Calu3 (cell line): ENCODE results near the gene MINK1. TPM values are rescaled to one million over a fixed set of nuclear protein-coding genes. Genes with fewer than 3 reads are reported as not detected.
"Not testable (repeated sequence)": the region's sequence is repeated elsewhere in the genome, so short reads cannot be mapped to it uniquely, and the experiment has no call there.

Source experiments
- BruUV-seq: library from RNA; stranded (reverse); fragments of 400-500 nt; replicated peaks from 2 replicates; lab custom pipeline; 2021; lab: Mats Ljungman, UMichigan
- CTCF ChIA-PET: fragments of 300-600 bp; sonication (Branson Sonifier 250); formaldehyde crosslinking; loops from one replicate; lab custom pipeline; 2022; ENCODE audit warnings: antibody characterized with exemption; lab: Charles Lee
- DNase-seq: peaks from one replicate; pipeline ENCODE4 v3.0.0; 2022
- H3K27ac Mint-ChIP-seq: one replicate; pipeline ENCODE4 v1.8.0; 2022; ENCODE audit warnings: mixed read lengths; ENCODE audit not compliant: unreplicated experiment
- H3K27me3 Mint-ChIP-seq: one replicate; pipeline ENCODE4 v1.8.0; 2022; ENCODE audit warnings: mixed read lengths; ENCODE audit not compliant: unreplicated experiment
- H3K36me3 Mint-ChIP-seq: one replicate; pipeline ENCODE4 v1.8.0; 2022; ENCODE audit warnings: mild to moderate bottlenecking, moderate library complexity, mixed read lengths; ENCODE audit not compliant: insufficient read depth, unreplicated experiment
- H3K4me1 Mint-ChIP-seq: one replicate; pipeline ENCODE4 v1.8.0; 2022; ENCODE audit warnings: mild to moderate bottlenecking, low read depth, mixed read lengths; ENCODE audit not compliant: unreplicated experiment
- H3K4me3 Mint-ChIP-seq: one replicate; pipeline ENCODE4 v1.8.0; 2022; ENCODE audit warnings: mild to moderate bottlenecking, low read depth, moderate library complexity, mixed read lengths; ENCODE audit not compliant: unreplicated experiment
- H3K9me3 Mint-ChIP-seq: one replicate; pipeline ENCODE4 v1.8.0; 2022; ENCODE audit warnings: low read depth, mixed read lengths; ENCODE audit not compliant: unreplicated experiment
- intact Hi-C: fragments of 100-400 bp; cut with micrococcal nuclease; formaldehyde crosslinking; loops from one replicate; pipeline ENCODE4 v1.10.0; 2022; ENCODE audit not compliant: unreplicated experiment
- total RNA-seq: library from RNA; stranded (reverse); gene quantifications from 2 replicates; pipeline ENCODE4 v1.2.3, GENCODE V29; 2022
- TF ChIP-seq, protein P1 (sequence below): fragments of 200-600 bp; IDR thresholded peaks from one replicate; pipeline ENCODE4 v1.8.0; 2022; ENCODE audit warnings: antibody characterized with exemption; ENCODE audit not compliant: unreplicated experiment

MINK1 gene
- total RNA-seq, 1 experiment from 2014 or later = 86.8 TPM

GRCh38 chr17:4856271-4856936 lies 23.3 kb downstream of the MINK1 start:
- DNase-seq = no peak
- TF ChIP-seq, protein P1, sequence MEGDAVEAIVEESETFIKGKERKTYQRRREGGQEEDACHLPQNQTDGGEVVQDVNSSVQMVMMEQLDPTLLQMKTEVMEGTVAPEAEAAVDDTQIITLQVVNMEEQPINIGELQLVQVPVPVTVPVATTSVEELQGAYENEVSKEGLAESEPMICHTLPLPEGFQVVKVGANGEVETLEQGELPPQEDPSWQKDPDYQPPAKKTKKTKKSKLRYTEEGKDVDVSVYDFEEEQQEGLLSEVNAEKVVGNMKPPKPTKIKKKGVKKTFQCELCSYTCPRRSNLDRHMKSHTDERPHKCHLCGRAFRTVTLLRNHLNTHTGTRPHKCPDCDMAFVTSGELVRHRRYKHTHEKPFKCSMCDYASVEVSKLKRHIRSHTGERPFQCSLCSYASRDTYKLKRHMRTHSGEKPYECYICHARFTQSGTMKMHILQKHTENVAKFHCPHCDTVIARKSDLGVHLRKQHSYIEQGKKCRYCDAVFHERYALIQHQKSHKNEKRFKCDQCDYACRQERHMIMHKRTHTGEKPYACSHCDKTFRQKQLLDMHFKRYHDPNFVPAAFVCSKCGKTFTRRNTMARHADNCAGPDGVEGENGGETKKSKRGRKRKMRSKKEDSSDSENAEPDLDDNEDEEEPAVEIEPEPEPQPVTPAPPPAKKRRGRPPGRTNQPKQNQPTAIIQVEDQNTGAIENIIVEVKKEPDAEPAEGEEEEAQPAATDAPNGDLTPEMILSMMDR = no peak
- no peaks in the 10 kb centered on the region for H3K9me3 Mint-ChIP-seq
- H3K4me1 Mint-ChIP-seq = peaks cover 41% of the 10 kb centered on the region
- H3K27ac Mint-ChIP-seq = no peak overlapping the region
- intact Hi-C loops = no loop called here
- no peak overlapping the region for H3K4me3 Mint-ChIP-seq
- BruUV-seq = no TSS peak
- H3K36me3 Mint-ChIP-seq = peaks cover 27% of the 10 kb centered on the region
- no peaks in the 10 kb centered on the region for H3K27me3 Mint-ChIP-seq
- CTCF ChIA-PET = no interaction called here

DNA sequence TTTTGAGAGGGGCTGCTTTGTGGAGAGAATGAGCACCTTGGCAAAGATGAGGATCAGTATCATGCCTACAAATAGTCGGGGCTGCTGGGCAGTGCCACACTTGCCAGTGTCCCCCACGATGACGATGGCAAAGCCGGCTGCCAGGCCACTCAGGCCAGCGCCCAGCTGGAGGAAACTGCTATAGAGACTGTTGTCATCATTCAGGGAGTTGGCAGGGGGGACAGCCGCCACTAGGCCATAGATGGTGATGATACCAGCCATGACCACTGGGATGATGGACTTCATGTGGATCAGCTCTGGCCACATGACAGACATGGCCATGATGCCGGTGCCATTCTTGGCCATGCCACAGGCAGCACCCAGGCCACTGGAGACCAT lies 23.8 kb downstream of the MINK1 start:
- intact Hi-C loops = no loop called here
- no peaks in the 10 kb centered on the region for H3K9me3 Mint-ChIP-seq
- no peak overlapping the region for H3K27ac Mint-ChIP-seq

DNA sequence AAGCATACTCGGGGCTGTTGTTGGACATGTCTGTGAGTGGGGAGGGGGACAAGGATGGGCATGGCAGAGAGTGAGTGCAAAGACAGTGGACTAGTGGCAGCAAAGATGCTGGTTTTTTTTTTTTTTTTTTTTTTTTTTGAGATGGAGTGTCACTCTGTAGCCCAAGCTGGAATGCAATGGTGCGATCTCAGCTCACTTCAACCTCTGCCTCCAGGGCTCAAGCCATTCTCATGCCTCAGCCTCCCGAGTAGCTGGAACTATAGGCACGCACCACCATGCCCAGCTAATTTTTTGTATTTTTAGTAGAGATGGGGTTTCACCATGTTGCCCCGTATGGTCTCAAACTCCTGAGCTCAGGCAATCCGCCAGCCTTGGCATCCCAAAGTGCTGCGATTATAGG lies 24.2 kb downstream of the MINK1 start:
- H3K4me3 Mint-ChIP-seq, BruUV-seq, H3K9me3 Mint-ChIP-seq, DNase-seq, H3K27me3 Mint-ChIP-seq, CTCF ChIA-PET, H3K27ac Mint-ChIP-seq, intact Hi-C loops: not testable (repeated sequence)
- Mint-ChIP-seq H3K4me1 (peaks cover 32% of the 10 kb centered on the region), H3K36me3 (peaks cover 20% of the 10 kb centered on the region)

More for the DNA sequence above, 23.8 kb downstream of the MINK1 start:
- CTCF ChIA-PET = no interaction called here
- Mint-ChIP-seq H3K36me3 (peaks cover 25% of the 10 kb centered on the region), H3K4me1 (peaks cover 36% of the 10 kb centered on the region), H3K4me3 (no peak overlapping the region), H3K27me3 (no peaks in the 10 kb centered on the region)
- TF ChIP-seq, protein P1 = no peak
- no peak for DNase-seq
- no TSS peak for BruUV-seq

- intact Hi-C loops = no loop called here
- Mint-ChIP-seq H3K36me3 (peaks cover 19% of the 10 kb centered on the region), H3K4me1 (peaks cover 28% of the 10 kb centered on the region), H3K27ac (peak overlapping the region; percentile 30), H3K27me3 (no peaks in the 10 kb centered on the region), H3K9me3 (no peaks in the 10 kb centered on the region), H3K4me3 (no peak overlapping the region)
- TF ChIP-seq, protein P1 = no peak
- no TSS peak for BruUV-seq
- no peak for DNase-seq
- CTCF ChIA-PET = interaction anchor here (1.6 kb wide), 1 partner anchor 9 kb away, joined by 5 read pairs; no protein-coding TSS in a partner anchor
Measured at GRCh38 chr17:4858068-4858881, 25.1 kb downstream of the MINK1 start.
